ENCODE measurements around the gene LMTK2.

Gene LMTK2

GRCh38 chr7:98206451-98207330 is 100.0 kb downstream of the LMTK2 start:
- no peak for DNase-seq (ENCODE audit: low read depth)
- TF ChIP-seq CTCF (conservative IDR thresholded peaks at IDR 0.05; ENCODE audit: low read depth, low read length), result no peak
- H3K4me3 ChIP-seq (ENCODE audit: low read depth, low read length), result no peak overlapping the region

- H3K4me3 ChIP-seq (ENCODE audit: low read depth, low read length), result no peak overlapping the region
- TF ChIP-seq CTCF (conservative IDR thresholded peaks at IDR 0.05; ENCODE audit: low read depth, low read length), result no peak
- DNase-seq (ENCODE audit: low read depth), result no peak
Observed at GRCh38 chr7:98209166-98209920, 102.7 kb downstream of the LMTK2 start.

GRCh38 chr7:98210513-98211220 is 104.0 kb downstream of the LMTK2 start:
- H3K4me3 ChIP-seq (ENCODE audit: low read depth, low read length), result peak overlapping the region; percentile 41
- peak; percentile 10 for DNase-seq (ENCODE audit: low read depth)
- TF ChIP-seq CTCF (conservative IDR thresholded peaks at IDR 0.05; ENCODE audit: low read depth, low read length), result no peak

- no peak for DNase-seq (ENCODE audit: low read depth)
- peak within 1 kb of the TSS; percentile 42 for H3K4me3 ChIP-seq (ENCODE audit: low read depth, low read length)
- no peak for TF ChIP-seq CTCF (conservative IDR thresholded peaks at IDR 0.05; ENCODE audit: low read depth, low read length)
Observed at GRCh38 chr7:98211221-98211675, 104.6 kb downstream of the LMTK2 start, which contains the start of gene BHLHA15. Gene BHLHA15, plus strand, starts transcription at chr7:98211439. Its CDS starts 871 bp downstream, at chr7:98212310.

GRCh38 chr7:98211676-98212531 is 105.2 kb downstream of the LMTK2 start:
- DNase-seq (ENCODE audit: low read depth), result no peak
- H3K4me3 ChIP-seq (ENCODE audit: low read depth, low read length), result no peak overlapping the region
- TF ChIP-seq CTCF (conservative IDR thresholded peaks at IDR 0.05; ENCODE audit: low read depth, low read length), result no peak

GRCh38 chr7:98212532-98213041 is 105.9 kb downstream of the LMTK2 start:
- no peak for DNase-seq (ENCODE audit: low read depth)
- no peak for TF ChIP-seq CTCF (conservative IDR thresholded peaks at IDR 0.05; ENCODE audit: low read depth, low read length)

More at GRCh38 chr7:98212532-98213041, 105.9 kb downstream of the LMTK2 start:
- no peak overlapping the region for H3K4me3 ChIP-seq (ENCODE audit: low read depth, low read length)
